GM20000 (cell line): ENCODE measurements around the gene GDF10.
A peak's percentile ranks its signal among the peaks of the same experiment; 100 is the strongest.

ENCODE experiments used
- DNase-seq: peaks from one replicate; pipeline ENCODE4 v3.0.0; 2012; ENCODE audit warnings: low spot score
- CTCF ChIP-seq: IDR thresholded peaks from 2 replicates; pipeline ENCODE4 v1.5.1; 2012; ENCODE audit warnings: mild to moderate bottlenecking, control low read depth; ENCODE audit errors: extremely low read depth, missing control alignments

The GDF10 gene

GRCh38 chr10:47361293-47361692 lies 61.3 kb downstream of the GDF10 start:
- DNase-seq, result peak; percentile 56
- peak; percentile 67 for TF ChIP-seq CTCF

- DNase-seq, result no peak
- no peak for TF ChIP-seq CTCF
Measured at GRCh38 chr10:47362199-47362598, 62.2 kb downstream of the GDF10 start.
